GM13977 (cell line): ENCODE results near the gene C21orf91.

Experiments
- DNase-seq: peaks from one replicate; pipeline ENCODE4 v3.0.0; 2012; ENCODE audit warnings: low spot score
- in situ Hi-C: fragments of 300-500 bp; cut with MboI; formaldehyde crosslinking; loops from one replicate; pipeline ENCODE4 v1.12.0; 2022; ENCODE audit warnings: low sequenced_read_pairs, low pct_unique_long_range_greater_than_20kb, mixed read lengths, inconsistent platforms; ENCODE audit not compliant: unreplicated experiment
- TF ChIP-seq, protein P1 (sequence below): IDR thresholded peaks from 2 replicates; pipeline ENCODE4 v1.5.1; 2012; ENCODE audit warnings: mild to moderate bottlenecking, control low read depth; ENCODE audit not compliant: insufficient read depth; ENCODE audit errors: extremely low read depth, missing control alignments

Gene C21orf91

DNA sequence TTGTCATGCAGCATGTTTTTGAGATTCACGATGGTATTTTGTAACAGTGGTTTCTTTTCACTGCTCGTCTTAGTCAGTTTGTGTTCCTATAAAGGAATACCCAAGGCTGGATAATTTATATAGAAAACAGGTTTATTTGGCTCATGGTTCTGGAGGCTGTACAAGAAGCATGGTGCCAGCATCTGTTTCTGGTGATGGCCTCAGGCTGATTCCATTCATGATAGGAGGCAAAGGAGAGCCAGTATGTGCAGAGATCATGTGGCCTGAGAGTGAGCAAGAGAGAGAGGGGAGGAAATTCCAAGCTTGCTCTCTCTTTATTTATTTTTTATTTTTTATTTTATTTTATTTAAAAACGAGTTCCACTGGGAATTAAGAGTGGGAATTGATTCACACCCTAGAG lies 2.0 kb upstream of the C21orf91 start:
- DNase-seq, result no peak
- TF ChIP-seq, protein P1, sequence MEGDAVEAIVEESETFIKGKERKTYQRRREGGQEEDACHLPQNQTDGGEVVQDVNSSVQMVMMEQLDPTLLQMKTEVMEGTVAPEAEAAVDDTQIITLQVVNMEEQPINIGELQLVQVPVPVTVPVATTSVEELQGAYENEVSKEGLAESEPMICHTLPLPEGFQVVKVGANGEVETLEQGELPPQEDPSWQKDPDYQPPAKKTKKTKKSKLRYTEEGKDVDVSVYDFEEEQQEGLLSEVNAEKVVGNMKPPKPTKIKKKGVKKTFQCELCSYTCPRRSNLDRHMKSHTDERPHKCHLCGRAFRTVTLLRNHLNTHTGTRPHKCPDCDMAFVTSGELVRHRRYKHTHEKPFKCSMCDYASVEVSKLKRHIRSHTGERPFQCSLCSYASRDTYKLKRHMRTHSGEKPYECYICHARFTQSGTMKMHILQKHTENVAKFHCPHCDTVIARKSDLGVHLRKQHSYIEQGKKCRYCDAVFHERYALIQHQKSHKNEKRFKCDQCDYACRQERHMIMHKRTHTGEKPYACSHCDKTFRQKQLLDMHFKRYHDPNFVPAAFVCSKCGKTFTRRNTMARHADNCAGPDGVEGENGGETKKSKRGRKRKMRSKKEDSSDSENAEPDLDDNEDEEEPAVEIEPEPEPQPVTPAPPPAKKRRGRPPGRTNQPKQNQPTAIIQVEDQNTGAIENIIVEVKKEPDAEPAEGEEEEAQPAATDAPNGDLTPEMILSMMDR, result no peak
- in situ Hi-C loops, result no loop called here

DNA sequence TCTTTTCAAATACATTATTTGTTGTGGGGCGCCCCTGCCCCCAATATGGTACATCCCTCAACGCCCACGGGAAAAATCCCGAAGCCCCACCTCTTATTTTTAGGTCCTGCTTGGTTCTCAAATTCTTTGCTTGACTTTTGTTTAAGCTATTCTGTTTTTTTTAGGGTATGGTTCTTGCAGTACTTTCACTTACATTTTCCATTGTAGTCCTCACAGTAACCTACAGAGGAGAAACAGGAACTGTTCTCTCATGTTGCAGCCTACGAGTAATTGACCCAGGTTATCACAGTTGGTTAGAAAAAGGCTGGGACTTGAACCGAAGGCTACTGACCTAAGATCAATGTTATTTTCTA lies 697 bp upstream of the C21orf91 start:
- TF ChIP-seq, protein P1, result no peak
- DNase-seq, result peak; percentile 75
- in situ Hi-C loops, result no loop called here

DNA sequence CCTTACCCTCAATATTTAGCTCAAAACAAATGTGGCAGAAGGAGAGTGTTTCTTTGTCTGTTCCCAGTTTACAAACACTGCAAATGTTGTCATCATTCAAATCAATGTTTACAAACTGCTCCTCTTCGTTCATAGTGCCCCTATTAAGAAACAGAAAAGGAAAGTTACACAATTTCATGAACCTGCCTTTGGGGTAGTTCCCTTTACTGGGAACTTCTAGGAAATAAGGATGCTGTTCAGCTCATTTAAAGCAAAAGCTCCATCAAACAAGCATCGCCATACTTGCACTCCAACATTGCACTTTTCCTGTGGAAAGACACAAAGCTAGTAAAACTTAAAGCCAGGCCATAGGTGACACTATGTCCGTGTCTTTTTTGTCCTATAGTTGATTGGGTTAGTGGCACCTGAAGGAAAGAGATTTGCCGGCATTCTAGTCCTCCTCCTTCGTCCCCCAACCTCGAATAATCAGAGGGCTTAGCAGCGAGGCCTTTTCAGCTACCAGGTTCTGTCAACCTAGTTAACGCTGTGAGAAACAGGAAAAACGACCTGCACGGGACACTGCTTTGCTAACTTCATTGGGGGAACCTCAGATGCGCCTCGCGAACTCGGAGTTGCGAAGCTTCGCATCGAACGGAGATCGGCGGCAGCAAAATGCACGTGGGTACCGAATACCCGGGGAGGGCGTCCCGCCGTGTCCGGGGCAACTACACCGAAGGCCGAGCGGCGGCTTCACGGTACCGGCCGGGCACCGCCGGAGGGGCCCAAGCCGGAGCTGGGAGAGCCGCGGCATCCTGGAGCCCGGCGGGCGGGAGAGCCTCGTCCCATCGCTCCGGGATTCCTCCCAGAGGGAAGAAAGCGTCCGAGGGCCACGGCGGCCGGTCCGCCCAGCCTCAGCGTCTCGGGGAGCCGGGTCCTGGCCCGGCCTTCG lies 706 bp downstream of the C21orf91 start:
- TF ChIP-seq, protein P1, result no peak
- in situ Hi-C loops, result no loop called here
- peak; percentile 30 for DNase-seq

DNA sequence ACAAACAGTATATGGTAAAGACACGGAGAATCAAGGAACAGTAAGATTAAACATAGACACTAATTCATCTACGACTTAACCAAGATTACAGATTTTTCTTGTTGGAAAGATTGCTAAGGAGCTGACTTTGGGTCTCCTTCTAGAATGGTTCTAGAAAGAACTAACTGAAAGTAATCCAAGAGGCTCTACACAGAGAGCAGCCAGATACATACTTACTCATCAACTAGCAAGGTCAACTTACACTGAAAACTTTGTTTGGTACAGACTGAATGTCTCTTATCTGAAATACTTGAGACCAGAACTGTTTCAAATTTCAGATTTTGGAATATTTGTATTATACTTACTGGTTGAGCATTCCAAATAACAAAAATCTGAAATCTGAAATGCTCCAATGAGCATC lies 5.8 kb downstream of the C21orf91 start:
- no peak for DNase-seq
- in situ Hi-C loops, result no loop called here
- TF ChIP-seq, protein P1, result no peak

DNA sequence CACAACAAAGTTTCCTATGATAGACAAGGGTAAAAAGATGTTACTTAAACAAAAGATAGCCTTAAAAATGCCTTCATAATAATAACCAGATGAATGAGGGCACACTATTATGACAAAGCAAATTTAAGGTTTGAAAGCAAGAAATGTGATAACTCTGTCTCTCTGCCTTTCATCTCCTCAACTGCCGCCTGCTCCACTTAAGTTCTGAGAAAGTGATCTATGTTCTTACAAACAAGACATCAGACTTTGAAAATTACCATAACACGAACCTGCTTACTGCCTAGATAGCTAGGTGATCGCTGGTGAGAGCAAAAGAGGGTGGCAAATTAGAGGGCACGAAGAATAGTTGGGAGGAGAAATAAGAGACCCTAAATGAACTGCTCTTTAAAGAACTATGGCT lies 13.2 kb downstream of the C21orf91 start:
- in situ Hi-C loops, result no loop called here
- TF ChIP-seq, protein P1, result no peak
- no peak for DNase-seq

DNA sequence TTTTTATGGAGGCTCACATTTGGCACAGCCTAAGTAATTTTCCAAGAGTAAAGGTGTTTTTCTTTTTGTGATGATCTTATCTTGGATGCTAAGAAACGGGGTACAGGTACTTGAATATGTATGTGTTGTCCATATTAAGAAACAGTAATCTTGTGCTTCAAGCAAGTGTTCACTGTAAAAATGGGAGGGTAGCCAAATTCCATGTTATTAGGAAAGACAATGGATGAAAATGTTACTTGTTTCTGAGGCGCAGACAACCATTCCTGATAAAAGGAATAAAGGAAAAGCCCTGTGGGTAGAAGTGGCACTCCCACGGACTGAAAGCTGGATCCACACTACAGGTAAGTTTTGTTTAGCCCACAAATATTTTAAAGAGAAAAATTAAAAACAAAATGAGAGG lies 15.6 kb downstream of the C21orf91 start:
- no peak for DNase-seq
- in situ Hi-C loops, result no loop called here
- TF ChIP-seq, protein P1, result no peak
